Measurements from ENCODE around the gene RREB1. TPM values are rescaled to one million over a fixed set of nuclear protein-coding genes. Genes with fewer than 3 reads are reported as not detected.

Gene RREB1
- total RNA-seq, 1 experiment from 2014 or later = 61.6 TPM

GRCh38 chr6:7229376-7230326, 121.9 kb downstream of the RREB1 start:
- Histone ChIP-seq H3K27me3 (replicated peaks; ENCODE audit: insufficient read depth, low read depth, low read length, poor library complexity) (no peaks in the 10 kb centered on the region), H3K27ac (ENCODE audit: low read depth, low read length, poor library complexity, severe bottlenecking) (no peak overlapping the region), H3K4me1 (ENCODE audit: insufficient read depth, low read length, poor library complexity, severe bottlenecking) (no peaks in the 10 kb centered on the region), H3K36me3 (ENCODE audit: insufficient read depth, low read length, poor library complexity, severe bottlenecking) (peaks cover 68% of the 10 kb centered on the region), H3K4me3 (ENCODE audit: low read depth, low read length, poor library complexity, severe bottlenecking) (no peak overlapping the region), H3K9me3 (ENCODE audit: low read depth, low read length, poor library complexity, severe bottlenecking) (no peaks in the 10 kb centered on the region)
- DNase-seq (ENCODE audit: low spot score) = no peak
- ChIA-PET POLR2A (ENCODE audit: low non-redundant PET) (no interaction called here), CTCF (no interaction called here)
- BruUV-seq (replicated peaks) = no TSS peak
- intact Hi-C loops (cut with micrococcal nuclease; ENCODE audit: unreplicated experiment) = no loop called here
- TF ChIP-seq EZH2 (IDR thresholded peaks at IDR 0.05; ENCODE audit: borderline replicate concordance, low read depth, low read length, poor library complexity, severe bottlenecking) = no peak
- no peak for TF ChIP-seq CTCF (conservative IDR thresholded peaks at IDR 0.05; ENCODE audit: low read depth, low read length)

- Histone ChIP-seq H3K4me1 (ENCODE audit: insufficient read depth, low read length, poor library complexity, severe bottlenecking) (no peaks in the 10 kb centered on the region), H3K27ac (ENCODE audit: low read depth, low read length, poor library complexity, severe bottlenecking) (no peak overlapping the region), H3K27me3 (replicated peaks; ENCODE audit: insufficient read depth, low read depth, low read length, poor library complexity) (no peaks in the 10 kb centered on the region), H3K4me3 (ENCODE audit: low read depth, low read length, poor library complexity, severe bottlenecking) (no peak overlapping the region), H3K9me3 (ENCODE audit: low read depth, low read length, poor library complexity, severe bottlenecking) (no peaks in the 10 kb centered on the region), H3K36me3 (ENCODE audit: insufficient read depth, low read length, poor library complexity, severe bottlenecking) (peaks cover 68% of the 10 kb centered on the region)
- ChIA-PET POLR2A (ENCODE audit: low non-redundant PET) (no interaction called here), CTCF (no interaction called here)
- no peak for TF ChIP-seq EZH2 (IDR thresholded peaks at IDR 0.05; ENCODE audit: borderline replicate concordance, low read depth, low read length, poor library complexity, severe bottlenecking)
- BruUV-seq (replicated peaks) = no TSS peak
- intact Hi-C loops (cut with micrococcal nuclease; ENCODE audit: unreplicated experiment) = no loop called here
- no peak for DNase-seq (ENCODE audit: low spot score)
These were observed 122.5 kb downstream of the RREB1 start for GRCh38 chr6:7230327-7230691.

- no TSS peak for BruUV-seq (replicated peaks)
- TF ChIP-seq EZH2 (IDR thresholded peaks at IDR 0.05; ENCODE audit: borderline replicate concordance, low read depth, low read length, poor library complexity, severe bottlenecking) (no peak), CTCF (conservative IDR thresholded peaks at IDR 0.05; ENCODE audit: low read depth, low read length) (no peak)
- intact Hi-C loops (cut with micrococcal nuclease; ENCODE audit: unreplicated experiment) = no loop called here
- H3K4me1 ChIP-seq (ENCODE audit: insufficient read depth, low read length, poor library complexity, severe bottlenecking) = no peaks in the 10 kb centered on the region
- H3K27me3 ChIP-seq (replicated peaks; ENCODE audit: insufficient read depth, low read depth, low read length, poor library complexity) = no peaks in the 10 kb centered on the region
- H3K27ac ChIP-seq (ENCODE audit: low read depth, low read length, poor library complexity, severe bottlenecking) = no peak overlapping the region
- POLR2A ChIA-PET (ENCODE audit: low non-redundant PET) = no interaction called here
- peaks cover 69% of the 10 kb centered on the region for H3K36me3 ChIP-seq (ENCODE audit: insufficient read depth, low read length, poor library complexity, severe bottlenecking)
- no peak for DNase-seq (ENCODE audit: low spot score)
- H3K9me3 ChIP-seq (ENCODE audit: low read depth, low read length, poor library complexity, severe bottlenecking) = no peaks in the 10 kb centered on the region
- no peak overlapping the region for H3K4me3 ChIP-seq (ENCODE audit: low read depth, low read length, poor library complexity, severe bottlenecking)
- CTCF ChIA-PET = interaction anchor here (0.6 kb wide), 1 partner anchor 182 kb away, joined by 6 read pairs; no protein-coding TSS in a partner anchor
These were observed 123.4 kb downstream of the RREB1 start for GRCh38 chr6:7230956-7231713.
